K562 (cell line): ENCODE data around the gene HIRIP3. TPM values are rescaled to one million over a fixed set of nuclear protein-coding genes. Genes with fewer than 3 reads are reported as not detected.

Experiments
- FOSL1 ChIP-seq: fragments of 200-800 bp; sonication (Bioruptor generic); conservative IDR thresholded peaks from 2 replicates; pipeline ENCODE4 v1.6.1; 2016; ENCODE audit warnings: missing genetic modification characterization, missing compliant biosample characterization
- HIVEP1 ChIP-seq: fragments of 250-450 bp; sonication (Bioruptor Pico); IDR thresholded peaks from 2 replicates; pipeline ENCODE4 v1.4.0; 2020; ENCODE audit warnings: mild to moderate bottlenecking
- MBD1 ChIP-seq: fragments of 250-450 bp; sonication (Bioruptor Pico); IDR thresholded peaks from 2 replicates; pipeline ENCODE4 v1.8.0; 2022; ENCODE audit warnings: inconsistent platforms
- MCM3 ChIP-seq: fragments of 450-650 bp; IDR thresholded peaks from 2 replicates; pipeline ENCODE4 v1.6.1; 2016
- ZMIZ1 ChIP-seq, 2 experiments: fragments of 150-350 bp in 1 of 2; IDR thresholded peaks; 2 replicates each; pipeline ENCODE4 v1.6.1; 2012 to 2016; ENCODE audit warnings: low read depth in 2 of 2, low read length in 2 of 2, mild to moderate bottlenecking in 1 of 2, moderate library complexity in 1 of 2
- polyA plus RNA-seq, 8 experiments: library from polyadenylated mRNA; depleted of rRNA in 4 of 8; stranded (reverse) in 5 of 8; unstranded in 3 of 8; fragments of >200 nt; fragmentation: Nextera tagmentation in 2 of 8; fragmentation: Illumina TruSeq in 1 of 8; extraction: Ambion mirVana in 2 of 8; extraction: Trizol in 1 of 8; gene quantifications; 2 replicates each; pipeline versions ENCODE4 v1.2.1 to v1.2.3, GENCODE V29; 2011 to 2014; ENCODE audit warnings: inconsistent platforms in 1 of 8, missing spikeins in 1 of 8
- total RNA-seq, 7 experiments: library from RNA; depleted of rRNA in 6 of 7; stranded (reverse); fragments of >200 nt in 6 of 7; fragmentation: Illumina TruSeq in 2 of 7; extraction: Trizol in 2 of 7; gene quantifications; 2 replicates each; pipeline versions ENCODE4 v1.2.1 to v1.2.3, GENCODE V29; 2011 to 2021; ENCODE audit warnings: low replicate concordance in 1 of 7

HIRIP3 gene
- total and polyA plus RNA-seq, 9 of the 15 experiments (the other 6 are each of a cell fraction or from before 2014, with no cell fraction given) = 3.3 to 38.2 (median 18.2) TPM

DNA sequence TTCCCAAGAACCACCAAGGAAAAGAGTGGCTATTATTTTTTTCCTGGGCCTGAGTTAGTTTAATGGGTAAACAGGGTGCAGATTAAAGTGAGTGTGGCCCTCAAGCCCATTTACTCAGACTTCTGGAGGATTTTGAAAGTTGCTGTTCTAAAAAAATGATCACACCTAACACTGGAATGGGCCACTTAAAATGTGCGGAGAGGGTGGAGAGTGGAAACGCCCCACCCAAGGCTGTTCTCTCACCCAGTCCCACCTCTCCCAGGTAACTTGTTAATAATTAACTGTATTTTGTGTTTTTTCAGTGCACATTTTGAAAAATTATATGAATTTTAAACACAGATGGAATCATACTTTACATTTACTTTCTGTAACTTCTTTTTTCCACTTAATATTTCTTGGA lies 5.4 kb downstream of the HIRIP3 start (continued):
- no peak for TF ChIP-seq ZMIZ1 (IDR thresholded peaks at IDR 0.05; ENCODE audit: low read depth in 2 of 2, low read length in 2 of 2)
- TF ChIP-seq HIVEP1 (CRISPR knock-in tag) = no peak
- TF ChIP-seq MBD1 = no peak
- no peak for TF ChIP-seq FOSL1 (tag)
- TF ChIP-seq MCM3 = no peak
- TF ChIP-seq, all 486 proteins: peak for 0
